Measurements from ENCODE around the gene DOCK7.

DNA sequence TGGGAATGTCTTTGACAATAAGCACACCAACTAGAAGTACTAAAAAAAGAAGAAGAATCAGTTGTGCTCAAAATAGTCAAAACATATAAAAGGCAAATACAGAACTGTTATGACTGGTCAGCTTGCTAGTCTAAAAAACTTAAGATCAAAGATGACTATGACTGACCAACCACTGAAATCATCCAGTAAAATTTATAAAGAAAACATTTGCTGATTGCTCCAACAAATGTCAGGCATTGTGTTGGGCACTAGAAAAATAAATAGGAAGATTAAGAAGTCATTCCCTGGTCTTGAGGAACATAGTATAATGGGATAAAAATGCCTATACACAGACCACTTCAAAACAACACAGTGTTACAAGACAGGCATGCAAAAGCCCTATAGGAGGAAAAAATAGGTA, 100.2 kb downstream of the DOCK7 start:
- TF ChIP-seq, protein P1, sequence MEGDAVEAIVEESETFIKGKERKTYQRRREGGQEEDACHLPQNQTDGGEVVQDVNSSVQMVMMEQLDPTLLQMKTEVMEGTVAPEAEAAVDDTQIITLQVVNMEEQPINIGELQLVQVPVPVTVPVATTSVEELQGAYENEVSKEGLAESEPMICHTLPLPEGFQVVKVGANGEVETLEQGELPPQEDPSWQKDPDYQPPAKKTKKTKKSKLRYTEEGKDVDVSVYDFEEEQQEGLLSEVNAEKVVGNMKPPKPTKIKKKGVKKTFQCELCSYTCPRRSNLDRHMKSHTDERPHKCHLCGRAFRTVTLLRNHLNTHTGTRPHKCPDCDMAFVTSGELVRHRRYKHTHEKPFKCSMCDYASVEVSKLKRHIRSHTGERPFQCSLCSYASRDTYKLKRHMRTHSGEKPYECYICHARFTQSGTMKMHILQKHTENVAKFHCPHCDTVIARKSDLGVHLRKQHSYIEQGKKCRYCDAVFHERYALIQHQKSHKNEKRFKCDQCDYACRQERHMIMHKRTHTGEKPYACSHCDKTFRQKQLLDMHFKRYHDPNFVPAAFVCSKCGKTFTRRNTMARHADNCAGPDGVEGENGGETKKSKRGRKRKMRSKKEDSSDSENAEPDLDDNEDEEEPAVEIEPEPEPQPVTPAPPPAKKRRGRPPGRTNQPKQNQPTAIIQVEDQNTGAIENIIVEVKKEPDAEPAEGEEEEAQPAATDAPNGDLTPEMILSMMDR (IDR thresholded peaks at IDR 0.05), result no peak
- TF ChIP-seq POLR2A (IDR thresholded peaks at IDR 0.05) (no peak), EP300 (IDR thresholded peaks at IDR 0.05) (no peak)

Data from suprapubic skin (tissue), 3 donors.